Mononuclear cell (primary cell): ENCODE data around the gene GSTO2. TPM values are rescaled to one million over a fixed set of nuclear protein-coding genes. Genes with fewer than 3 reads are reported as not detected.
A peak's percentile ranks its signal among the peaks of the same experiment; 100 is the strongest.
"Not testable (repeated sequence)": the region's sequence is repeated elsewhere in the genome, so short reads cannot be mapped to it uniquely, and the experiment has no call there.

ENCODE experiments used
- H3K27me3 ChIP-seq: 2 replicates; pipeline ENCODE4 v1.6.0; 2011; ENCODE audit warnings: low read length, control low read depth; ENCODE audit not compliant: insufficient read depth
- H3K4me1 ChIP-seq: 2 replicates; pipeline ENCODE4 v1.5.1; 2011; ENCODE audit warnings: mild to moderate bottlenecking, low read length, control low read depth; ENCODE audit not compliant: insufficient read depth
- H3K4me3 ChIP-seq: 2 replicates; pipeline ENCODE4 v1.5.1; 2011; ENCODE audit warnings: mild to moderate bottlenecking, low read length, moderate library complexity
- H3K9me3 ChIP-seq: 2 replicates; pipeline ENCODE4 v1.5.1; 2011; ENCODE audit warnings: low read depth, mild to moderate bottlenecking, control low read depth, low read length
- total RNA-seq: library from RNA; depleted of rRNA; stranded (reverse); fragments of >200 nt; gene quantifications from one replicate; pipeline ENCODE4 v1.2.3, GENCODE V29; 2012

Gene GSTO2
- 0.84 TPM for total RNA-seq

DNA sequence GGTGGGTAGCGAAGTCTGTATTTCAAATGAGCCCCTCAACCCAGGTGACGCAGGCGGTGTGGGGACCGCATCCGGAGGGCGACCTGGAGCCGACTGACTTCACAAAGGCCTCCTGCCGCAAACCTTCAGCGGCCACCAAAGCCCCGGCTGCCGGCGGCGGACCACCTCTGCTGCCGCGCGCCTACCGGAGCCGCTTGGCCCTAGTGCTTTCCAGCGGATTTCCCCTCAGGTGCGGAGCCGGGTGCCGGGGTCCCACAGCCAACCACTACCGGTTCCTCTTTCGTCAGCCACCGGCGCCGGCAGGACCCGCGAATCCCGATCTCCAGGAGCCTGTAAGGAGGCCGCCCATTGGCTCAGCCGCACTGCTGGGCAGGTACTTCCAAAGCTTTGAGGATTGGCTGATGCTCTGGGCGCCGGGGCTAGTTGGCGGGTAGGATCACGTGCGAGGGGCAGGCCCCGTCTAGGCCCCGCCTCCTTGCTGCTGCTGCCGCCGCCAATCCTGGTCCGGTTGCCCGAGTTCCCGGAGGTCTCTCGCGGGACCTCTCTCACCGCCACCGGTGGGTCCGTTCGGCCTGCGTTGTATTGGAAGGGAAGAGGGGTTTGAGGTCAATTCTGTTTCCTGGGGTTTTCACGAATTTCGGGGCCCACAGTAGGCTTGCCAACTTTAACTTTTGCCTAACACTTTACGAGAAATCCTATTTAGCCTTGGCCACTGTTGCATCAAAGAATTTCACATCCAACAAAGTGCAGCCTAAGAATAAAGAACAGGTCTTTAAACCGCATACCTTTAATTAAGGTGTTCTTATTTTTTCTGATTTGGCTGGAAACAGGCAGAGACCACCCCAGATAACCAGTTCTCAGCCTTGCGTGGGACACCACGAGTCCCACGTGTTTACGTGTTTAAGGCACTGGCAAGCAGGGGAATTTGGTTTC is at the start of gene GSTO2:
TSS of gene GSTO2 (plus strand) at position 472 of the 933 bp plus-strand sequence. CDS start 5,732 bp downstream, outside the sequence.
- Histone ChIP-seq H3K27me3 (no peaks in the 10 kb centered on the region), H3K4me3 (peak within 1 kb of the TSS; percentile 76), H3K4me1 (peaks cover 28% of the 10 kb centered on the region), H3K9me3 (no peaks in the 10 kb centered on the region)

DNA sequence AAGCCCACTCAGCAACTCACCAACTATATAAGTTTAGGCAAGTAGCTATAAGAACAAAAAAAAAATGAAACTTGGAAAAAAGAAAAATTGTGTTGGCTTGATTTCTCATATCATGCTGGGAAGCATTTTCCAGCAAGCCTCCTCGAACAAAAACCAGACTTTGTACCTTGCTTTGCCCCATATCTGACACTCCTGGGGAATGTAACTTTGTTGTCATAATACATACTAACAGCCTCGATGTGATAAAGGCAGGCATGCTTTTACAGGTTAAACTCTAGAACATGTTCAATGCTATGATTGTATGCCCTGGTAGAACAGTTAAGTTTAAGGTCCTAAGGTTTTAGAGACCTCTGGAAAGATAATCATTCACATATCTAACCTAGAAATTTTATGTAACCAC is 48.5 kb upstream of the GSTO2 start:
- no peaks in the 10 kb centered on the region for H3K4me1 ChIP-seq
- H3K4me3 ChIP-seq, result no peak overlapping the region
- H3K27me3 ChIP-seq, result peaks cover 4% of the 10 kb centered on the region
- no peaks in the 10 kb centered on the region for H3K9me3 ChIP-seq

DNA sequence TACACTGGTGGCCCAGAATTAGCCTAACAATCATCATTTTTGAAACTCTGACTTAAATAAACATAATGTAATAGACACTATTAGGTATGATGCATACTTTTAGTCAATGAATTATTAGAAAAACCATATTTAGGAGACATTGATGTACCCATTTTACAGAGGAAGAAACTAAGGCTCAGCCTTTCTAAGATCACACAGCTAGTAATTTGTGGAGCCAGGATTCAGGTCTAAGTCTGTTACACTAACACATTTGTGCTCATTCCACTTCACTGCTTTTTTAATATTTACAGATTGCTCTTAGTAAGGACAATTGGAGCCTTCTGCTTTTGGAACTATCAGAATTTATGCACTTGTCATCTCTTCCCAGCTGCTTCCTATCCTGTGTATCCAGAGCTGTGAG is 45.7 kb upstream of the GSTO2 start:
- no peaks in the 10 kb centered on the region for H3K4me1 ChIP-seq
- H3K9me3 ChIP-seq, result no peaks in the 10 kb centered on the region
- no peak overlapping the region for H3K4me3 ChIP-seq
- H3K27me3 ChIP-seq, result peaks cover 4% of the 10 kb centered on the region

DNA sequence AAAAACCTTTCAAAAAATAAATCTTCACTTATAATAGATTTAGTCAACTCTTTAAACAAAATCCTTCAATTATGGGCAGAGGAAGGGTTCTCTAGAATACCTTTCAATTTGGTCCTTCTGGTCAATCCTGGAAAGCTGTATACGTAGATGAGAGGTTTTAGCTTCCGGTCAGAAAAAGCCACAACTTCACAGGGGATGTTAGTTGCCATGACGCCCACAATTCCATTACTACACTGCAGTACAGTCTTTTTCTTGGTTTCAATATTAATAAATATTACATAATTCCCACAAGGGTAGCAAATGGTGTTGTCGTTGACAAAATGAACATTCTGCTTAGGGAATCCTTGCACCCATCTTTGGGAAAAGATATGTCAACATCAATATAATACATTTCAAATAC is 38.5 kb upstream of the GSTO2 start:
- Histone ChIP-seq H3K4me3 (no peak overlapping the region), H3K27me3 (peaks cover 14% of the 10 kb centered on the region), H3K4me1 (peaks cover 13% of the 10 kb centered on the region), H3K9me3 (peaks cover 8% of the 10 kb centered on the region)

DNA sequence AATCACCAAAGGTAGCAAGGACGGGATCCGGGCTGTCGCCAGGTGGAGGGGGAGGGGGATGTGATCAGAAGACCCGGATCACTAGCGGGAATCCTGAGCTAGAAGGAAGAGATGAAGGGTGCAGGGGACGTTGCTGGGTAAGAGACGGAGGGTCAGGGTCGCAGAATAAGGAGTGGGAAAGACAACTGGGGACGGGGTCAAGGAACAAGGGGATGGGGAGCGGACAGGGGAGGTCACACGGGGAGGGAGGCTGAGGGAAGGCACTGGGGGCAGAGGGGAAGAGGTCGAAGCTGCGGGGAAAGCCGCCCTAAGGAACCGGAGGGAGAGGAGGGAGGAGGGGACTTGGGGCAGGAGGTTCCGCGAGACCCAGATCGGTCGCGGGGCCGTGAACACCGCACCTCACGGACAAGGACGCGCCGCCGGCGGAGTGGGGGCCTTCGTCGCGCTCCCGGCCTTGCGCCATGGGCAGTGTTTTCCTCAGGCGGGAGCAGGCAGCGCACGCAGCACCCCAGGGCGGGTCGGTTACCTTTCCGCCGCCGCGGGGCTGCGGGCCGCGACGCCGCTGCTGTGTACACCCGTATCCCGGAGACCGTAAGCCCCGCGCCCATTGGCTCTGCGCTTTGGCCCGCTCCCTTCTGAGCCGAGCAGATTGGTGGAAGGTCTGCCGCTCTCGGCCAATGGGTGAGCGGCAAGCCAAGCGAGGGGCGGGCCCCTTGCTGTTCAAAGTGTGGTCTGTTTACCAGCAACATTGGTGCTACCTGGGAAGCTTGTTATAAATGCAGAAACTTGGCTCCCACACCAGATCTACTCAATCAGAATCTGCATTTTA is 37.0 kb upstream of the GSTO2 start, which contains the start of gene CFAP43:
TSS of gene CFAP43 (minus strand) at position 581 of the 829 bp plus-strand sequence. CDS start at position 463, 118 bp downstream.
- Histone ChIP-seq H3K4me3 (peak within 1 kb of the TSS; percentile 49), H3K27me3 (peaks cover 14% of the 10 kb centered on the region), H3K4me1 (peaks cover 13% of the 10 kb centered on the region), H3K9me3 (peaks cover 8% of the 10 kb centered on the region)

DNA sequence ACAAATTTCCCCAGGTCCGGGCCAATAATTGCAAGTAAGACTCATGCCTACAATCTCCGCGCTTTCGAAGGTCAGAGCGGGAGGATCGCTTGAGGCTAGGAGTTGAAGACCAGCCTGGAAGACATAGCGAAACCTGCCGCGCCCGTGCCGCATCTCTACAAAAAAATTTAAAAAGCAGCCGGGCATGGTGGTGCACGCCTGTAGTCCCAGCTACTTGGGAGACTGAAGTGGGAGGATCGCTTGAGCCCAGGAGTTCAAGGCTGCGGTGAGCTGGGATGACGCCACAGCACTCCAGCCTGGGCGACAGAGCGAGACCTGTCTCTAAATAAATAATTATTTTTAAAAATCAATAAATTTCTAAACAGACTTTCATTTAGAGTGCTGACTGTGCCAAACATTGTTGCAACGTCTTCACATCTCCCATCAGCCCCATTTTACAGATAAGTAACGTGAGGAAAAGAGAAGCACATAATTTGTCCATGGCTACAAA is 36.3 kb upstream of the GSTO2 start:
- H3K9me3 ChIP-seq, result peaks cover 8% of the 10 kb centered on the region
- peaks cover 13% of the 10 kb centered on the region for H3K4me1 ChIP-seq
- peaks cover 14% of the 10 kb centered on the region for H3K27me3 ChIP-seq
- H3K4me3 ChIP-seq, result peak overlapping the region; percentile 49

DNA sequence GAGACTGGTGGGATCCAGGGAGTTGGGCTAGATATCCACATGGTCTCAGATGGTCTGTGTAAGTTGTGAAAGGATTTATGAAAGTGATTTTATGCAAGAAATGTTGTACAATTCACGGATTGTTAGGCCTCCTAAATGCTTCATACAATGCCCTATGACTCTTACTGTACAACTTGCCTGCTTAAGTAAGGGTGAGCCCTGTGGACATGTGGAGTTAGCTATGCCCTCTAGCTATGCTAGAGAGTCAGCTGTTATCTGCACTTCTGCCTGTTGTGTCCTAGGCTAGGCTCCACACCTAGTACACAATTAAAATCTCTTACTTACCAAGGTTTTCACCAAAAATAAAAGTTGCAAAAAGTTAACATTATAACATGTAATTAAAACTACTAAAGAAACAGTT is 35.2 kb upstream of the GSTO2 start:
- Histone ChIP-seq H3K27me3 (peaks cover 14% of the 10 kb centered on the region), H3K9me3 (peaks cover 8% of the 10 kb centered on the region), H3K4me3 (no peak overlapping the region), H3K4me1 (peaks cover 13% of the 10 kb centered on the region)

DNA sequence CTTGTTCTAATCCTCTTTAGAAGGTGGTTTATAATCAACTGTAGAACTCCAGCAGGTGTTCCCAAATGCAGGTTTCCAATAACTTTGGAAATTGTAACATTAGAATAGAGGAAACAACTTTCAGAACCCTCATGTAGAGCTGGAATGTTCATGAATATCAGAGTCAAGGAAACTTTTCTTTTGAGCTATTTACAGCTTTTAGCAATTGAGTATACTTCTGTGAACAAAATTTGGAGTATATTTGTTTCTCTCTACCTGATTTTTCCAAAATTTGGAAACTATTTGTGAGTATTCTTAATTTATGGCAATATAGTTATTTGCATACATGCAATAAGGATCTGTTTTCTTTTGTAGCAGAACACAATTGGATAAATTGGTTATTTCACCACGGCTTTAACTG is 34.0 kb upstream of the GSTO2 start:
- peaks cover 17% of the 10 kb centered on the region for H3K27me3 ChIP-seq
- H3K4me3 ChIP-seq, result no peak overlapping the region
- H3K9me3 ChIP-seq, result peaks cover 8% of the 10 kb centered on the region
- H3K4me1 ChIP-seq, result peaks cover 18% of the 10 kb centered on the region

DNA sequence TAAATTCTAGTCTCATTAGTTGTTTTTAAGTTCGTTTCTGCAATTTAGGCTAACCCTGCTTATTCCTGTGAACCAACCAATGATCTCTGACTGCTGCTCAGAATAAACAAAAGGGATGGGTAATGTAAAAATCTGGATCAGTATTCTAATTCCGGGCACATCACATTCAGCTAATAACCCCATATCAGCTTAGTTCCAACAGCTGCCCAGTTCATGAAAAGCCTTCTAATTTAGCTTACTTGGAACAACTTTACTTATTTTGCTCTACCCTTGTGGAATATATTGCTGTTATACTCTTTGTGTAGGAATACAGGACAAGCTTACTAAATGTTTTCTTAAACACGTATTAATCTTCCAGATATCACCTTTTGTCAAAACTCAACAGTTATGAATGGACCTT is 33.2 kb upstream of the GSTO2 start:
- peaks cover 8% of the 10 kb centered on the region for H3K9me3 ChIP-seq
- H3K4me1 ChIP-seq, result peaks cover 20% of the 10 kb centered on the region
- peaks cover 13% of the 10 kb centered on the region for H3K27me3 ChIP-seq

DNA sequence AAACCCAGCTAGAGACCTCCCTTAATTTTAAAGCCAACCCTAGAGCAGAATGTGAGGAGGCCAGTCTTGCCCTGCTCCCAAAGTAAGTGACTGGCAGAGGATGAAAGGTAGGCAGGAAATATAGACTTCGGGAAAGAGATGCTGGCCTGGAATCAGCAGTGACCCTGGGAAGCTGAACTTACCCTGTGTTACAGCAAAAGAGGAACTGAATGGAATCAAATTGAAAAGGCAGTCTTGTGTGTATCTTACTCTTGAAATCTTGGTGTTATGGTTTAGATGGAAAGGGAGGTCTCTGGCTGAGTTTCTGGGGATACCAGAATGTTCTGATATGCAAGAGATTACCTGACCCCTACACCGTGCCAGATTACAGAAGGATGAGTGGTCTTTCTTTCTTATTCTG is 28.9 kb upstream of the GSTO2 start:
- peaks cover 3% of the 10 kb centered on the region for H3K9me3 ChIP-seq
- peaks cover 7% of the 10 kb centered on the region for H3K4me1 ChIP-seq
- H3K27me3 ChIP-seq, result peaks cover 6% of the 10 kb centered on the region
- H3K4me3 ChIP-seq, result no peak overlapping the region

More for the DNA sequence above, 33.2 kb upstream of the GSTO2 start:
- H3K4me3 ChIP-seq, result no peak overlapping the region

DNA sequence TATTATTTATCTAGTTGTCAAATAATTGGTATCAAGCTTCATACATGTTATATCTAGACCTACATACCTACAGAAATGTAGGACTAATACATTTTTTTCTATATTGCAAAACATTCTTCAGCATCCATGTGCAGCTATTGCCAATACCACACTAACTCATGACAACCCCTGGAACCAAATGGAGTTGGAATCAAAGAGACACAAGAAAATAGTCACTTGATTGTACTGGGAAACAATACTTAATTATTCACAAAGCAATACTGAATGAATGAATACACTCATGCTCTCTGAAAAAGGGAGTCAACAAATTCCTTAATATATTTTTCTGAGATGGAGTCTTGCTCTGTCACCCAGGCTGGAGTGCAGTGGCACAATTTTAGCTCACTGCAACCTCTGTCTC is 26.4 kb upstream of the GSTO2 start:
- H3K27me3 ChIP-seq, result peaks cover 6% of the 10 kb centered on the region

DNA sequence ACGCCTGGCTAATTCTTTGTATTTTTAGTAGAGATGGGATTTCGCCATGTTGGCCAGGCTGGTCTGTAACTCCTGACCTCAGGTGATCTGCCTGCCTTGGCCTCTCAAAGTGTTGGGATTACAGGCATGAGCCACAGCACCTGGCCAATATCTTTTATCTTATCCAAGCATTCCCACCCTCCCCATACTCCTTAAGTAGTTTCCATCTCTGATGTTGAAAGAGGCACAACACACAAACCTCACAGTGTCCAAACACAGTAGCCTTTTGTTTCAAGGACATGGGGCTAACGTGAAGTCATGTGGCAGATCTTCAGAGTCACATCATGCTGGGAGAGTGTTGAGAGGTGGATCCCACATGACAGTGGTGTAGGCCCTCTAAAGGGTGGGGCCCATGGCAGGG is 26.0 kb upstream of the GSTO2 start:
- not testable (repeated sequence) for H3K27me3 ChIP-seq, H3K9me3 ChIP-seq, H3K4me3 ChIP-seq
- peaks cover 26% of the 10 kb centered on the region for H3K4me1 ChIP-seq

More for the DNA sequence above, 26.4 kb upstream of the GSTO2 start:
- Histone ChIP-seq H3K9me3 (no peaks in the 10 kb centered on the region), H3K4me3 (no peak overlapping the region), H3K4me1 (peaks cover 23% of the 10 kb centered on the region)

DNA sequence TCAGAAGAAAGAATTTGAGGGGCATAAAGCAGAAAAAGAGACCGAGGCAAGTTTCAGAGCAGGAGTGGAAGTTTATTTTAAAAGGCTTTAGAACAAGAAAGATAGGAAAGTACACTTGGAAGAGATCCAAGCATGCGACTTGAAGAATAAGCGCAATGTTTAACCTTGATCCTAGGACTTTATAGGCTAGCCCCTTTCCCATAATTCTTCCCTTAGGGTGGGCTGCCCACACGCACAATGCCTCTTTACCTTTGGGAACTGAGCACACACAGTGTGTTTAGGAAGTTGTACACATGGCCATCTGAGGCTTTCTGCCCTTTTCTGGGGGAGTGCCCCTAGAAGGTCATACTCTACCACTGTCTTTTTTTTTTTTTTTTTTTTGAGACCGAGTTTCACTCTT is 25.5 kb upstream of the GSTO2 start:
- H3K4me3 ChIP-seq, result no peak overlapping the region
- H3K27me3 ChIP-seq, result peaks cover 6% of the 10 kb centered on the region
- H3K9me3 ChIP-seq, result no peaks in the 10 kb centered on the region
- peaks cover 26% of the 10 kb centered on the region for H3K4me1 ChIP-seq

DNA sequence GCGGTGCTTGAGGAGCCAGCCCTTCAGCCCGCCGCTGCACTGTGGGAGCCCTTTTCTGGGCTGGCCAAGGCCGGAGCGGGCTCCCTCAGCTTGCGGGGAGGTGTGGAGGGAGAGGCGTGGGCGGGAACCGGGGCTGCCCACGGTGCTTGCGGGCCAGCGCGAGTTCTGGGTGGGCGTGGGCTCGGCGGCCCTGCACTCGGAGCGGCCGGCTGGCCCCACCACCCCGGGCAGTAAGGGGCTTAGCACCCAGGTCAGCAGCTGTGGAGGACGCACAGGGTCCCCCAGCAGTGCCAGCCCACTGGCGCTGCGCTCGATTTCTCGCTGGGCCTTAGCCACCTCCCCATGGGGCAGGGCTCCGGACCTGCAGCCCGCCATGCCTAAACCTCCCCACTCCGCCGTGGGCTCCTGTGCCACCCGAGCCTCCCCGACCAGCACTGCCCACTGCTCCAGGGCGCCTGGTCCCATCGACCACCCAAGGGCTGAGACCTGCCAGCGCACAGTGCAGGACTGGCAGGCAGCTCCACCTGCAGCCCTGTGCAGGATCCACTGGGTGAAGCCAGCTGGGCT is 23.8 kb upstream of the GSTO2 start:
- Histone ChIP-seq H3K27me3 (peaks cover 4% of the 10 kb centered on the region), H3K9me3 (no peaks in the 10 kb centered on the region), H3K4me1 (peaks cover 18% of the 10 kb centered on the region), H3K4me3 (no peak overlapping the region)

DNA sequence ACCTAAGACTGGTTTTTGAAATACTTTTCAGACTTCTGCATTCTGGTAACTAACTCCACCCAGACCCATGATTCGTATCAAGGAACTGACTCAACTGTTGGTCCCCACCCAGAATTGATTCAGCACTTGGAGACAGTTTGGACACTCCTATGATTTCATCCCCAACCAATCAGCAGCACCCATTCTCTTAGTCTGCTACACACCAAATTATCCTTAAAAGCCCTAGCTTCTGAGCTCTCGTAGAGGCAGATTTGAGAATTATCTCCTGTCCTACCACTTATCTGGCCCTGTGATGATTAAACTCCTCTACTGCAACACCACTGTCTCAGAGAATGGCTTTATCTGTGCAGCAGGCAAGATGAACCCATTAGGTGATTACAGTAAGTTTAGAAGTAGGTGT is 22.0 kb upstream of the GSTO2 start:
- H3K4me3 ChIP-seq, result no peak overlapping the region
- peaks cover 18% of the 10 kb centered on the region for H3K4me1 ChIP-seq
- no peaks in the 10 kb centered on the region for H3K9me3 ChIP-seq
- no peaks in the 10 kb centered on the region for H3K27me3 ChIP-seq
